ENCODE results near the gene HES1. TPM values are rescaled to one million over a fixed set of nuclear protein-coding genes. Genes with fewer than 3 reads are reported as not detected.

The HES1 gene
- total RNA-seq, 1 donor from 2014 or later: 48.8 TPM

DNA sequence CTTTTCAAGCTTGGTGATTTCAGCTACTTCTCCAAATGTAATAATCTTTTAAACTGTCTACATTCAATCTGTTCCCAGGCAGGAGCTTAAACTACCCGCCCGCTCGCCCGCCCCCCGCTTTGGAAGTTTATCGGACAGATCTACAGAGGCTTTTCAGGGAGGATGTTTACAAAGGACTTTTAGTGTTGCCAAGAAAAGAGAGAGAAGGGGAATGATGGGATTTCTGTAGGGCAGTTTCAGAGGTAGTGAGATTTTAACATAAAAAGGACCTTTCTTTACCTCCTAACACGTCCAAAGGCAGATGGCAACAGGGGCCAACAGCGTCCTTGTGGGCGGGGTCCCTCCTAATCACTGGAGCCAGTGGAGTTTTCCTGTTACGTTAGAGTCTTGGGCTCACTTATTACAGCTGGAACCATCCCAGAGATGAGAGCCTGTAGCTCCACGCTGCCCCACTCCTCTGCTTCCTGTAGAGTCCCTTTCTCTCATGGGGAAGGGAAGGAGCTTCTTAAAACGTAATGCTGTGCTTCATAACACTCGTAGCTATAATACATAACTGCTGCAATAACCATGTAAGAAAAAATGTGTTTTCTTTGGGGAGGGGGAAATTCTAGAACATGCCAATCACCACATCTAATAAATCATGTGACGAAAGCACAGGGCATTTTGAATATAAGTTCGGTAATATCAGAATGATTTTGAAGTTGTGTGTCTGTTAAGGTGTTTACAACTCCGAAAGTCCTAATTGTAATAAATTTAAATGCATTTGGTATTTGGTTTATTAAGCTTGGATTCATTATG lies 30.9 kb downstream of the HES1 start:
- peak in 1 of 2 donors; percentile 43 for DNase-seq (ENCODE audit: low read depth in 2 of 2)

DNA sequence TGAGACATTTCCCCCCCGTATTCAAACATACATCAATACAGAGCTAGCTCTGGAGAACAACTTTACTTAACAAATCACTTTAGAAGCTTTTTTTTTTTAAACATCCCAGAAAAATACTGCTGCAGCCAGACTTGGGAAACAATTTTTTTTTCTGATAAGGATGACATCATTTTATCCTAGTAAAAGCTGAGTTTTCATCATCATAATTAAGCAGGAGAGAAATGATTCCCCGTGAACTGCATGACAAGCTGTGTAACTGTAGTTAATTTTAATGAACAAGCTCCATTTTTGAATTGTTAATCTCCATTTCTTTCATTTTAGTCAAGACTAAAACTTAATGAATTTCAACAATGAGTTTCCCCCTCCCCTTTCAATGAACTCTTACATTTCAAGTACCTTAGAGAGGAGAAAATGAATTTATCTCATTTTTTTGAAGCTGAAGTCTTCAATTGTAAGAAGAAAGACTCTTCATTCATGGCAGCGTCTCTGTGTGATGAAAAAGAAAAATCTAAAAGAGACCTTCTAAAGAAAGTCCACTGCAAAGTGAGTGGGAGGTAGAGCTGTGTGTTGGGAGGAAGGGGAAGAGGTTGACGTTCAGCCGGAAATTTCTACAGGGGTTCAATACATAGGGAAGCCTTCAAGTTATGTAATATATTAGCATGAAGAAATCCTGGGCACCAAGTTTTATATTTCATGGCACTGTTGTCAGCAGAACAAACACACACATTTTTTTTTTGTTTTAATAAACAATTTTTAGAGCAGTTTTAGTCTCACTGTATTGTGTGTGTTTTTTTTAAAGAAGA lies 31.7 kb downstream of the HES1 start:
- DNase-seq (ENCODE audit: low read depth in 2 of 2): no peak

DNA sequence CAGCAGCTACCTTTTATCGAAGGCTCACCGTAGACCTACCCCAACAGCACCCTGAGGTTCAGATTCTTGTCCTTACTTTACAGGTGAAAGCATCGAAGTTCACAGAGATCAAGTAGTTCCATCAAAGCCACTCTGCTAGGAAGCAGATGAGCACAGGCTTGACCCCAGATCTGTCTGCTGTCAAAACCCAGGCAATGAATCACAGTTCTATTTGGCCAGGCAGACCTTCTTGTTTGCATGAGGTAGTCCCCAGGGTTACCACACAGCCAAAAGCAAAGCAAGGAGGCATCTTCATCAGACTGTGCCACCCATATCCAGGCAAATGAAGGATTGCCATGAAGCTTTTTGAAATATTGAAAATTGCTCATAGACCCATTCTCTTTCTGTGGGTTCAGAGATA lies 33.0 kb downstream of the HES1 start:
- no peak for DNase-seq (ENCODE audit: low read depth in 2 of 2)

- DNase-seq (ENCODE audit: low read depth in 2 of 2): no peak
These were observed 33.6 kb downstream of the HES1 start for GRCh38 chr3:194169595-194169994.

DNA sequence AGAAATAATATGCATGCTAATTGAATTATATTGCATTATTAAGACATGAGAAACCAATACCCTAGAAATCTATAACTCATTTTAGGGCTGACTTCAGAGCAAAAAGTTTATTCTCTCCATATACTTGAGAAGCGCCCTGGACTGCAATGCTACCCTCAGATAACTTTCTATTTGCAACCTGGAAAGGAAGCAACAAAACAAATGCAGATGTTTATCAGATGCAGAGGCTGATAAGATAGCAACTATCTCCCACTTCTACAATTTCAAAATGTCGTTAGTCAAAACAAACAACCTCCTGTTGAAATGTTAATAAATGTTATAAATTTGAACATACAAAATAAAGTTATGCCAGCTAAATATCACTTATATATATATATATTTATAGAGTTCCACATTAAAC lies 34.8 kb downstream of the HES1 start:
- no peak for DNase-seq (ENCODE audit: low read depth in 2 of 2)

DNA sequence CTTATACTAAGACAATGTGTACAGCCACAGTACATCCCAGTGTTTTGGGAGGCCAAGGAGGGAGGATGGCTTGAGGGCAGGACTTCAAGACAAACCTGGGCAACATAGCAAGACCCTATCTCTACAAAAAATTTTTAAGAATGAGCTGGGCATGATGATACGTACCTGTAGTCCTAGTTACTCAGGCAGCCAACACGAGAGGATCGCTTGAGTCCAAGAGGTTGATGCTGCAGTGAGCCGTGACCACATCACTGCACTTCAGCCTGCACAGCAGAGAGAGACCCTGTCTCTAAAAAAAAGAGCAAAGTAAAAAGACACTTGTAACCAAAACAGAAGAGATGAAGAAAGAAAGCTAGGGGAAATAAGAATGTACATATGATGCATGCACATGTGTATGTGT lies 38.5 kb downstream of the HES1 start:
- no peak for DNase-seq (ENCODE audit: low read depth in 2 of 2)

GRCh38 chr3:194174980-194175379 lies 39.0 kb downstream of the HES1 start:
- DNase-seq (ENCODE audit: low read depth in 2 of 2): no peak

GRCh38 chr3:194176274-194176991 lies 40.5 kb downstream of the HES1 start:
- peak in 1 of 2 donors; percentile 21 for DNase-seq (ENCODE audit: low read depth in 2 of 2)

- peak in 1 of 2 donors; percentile 47 for DNase-seq (ENCODE audit: low read depth in 2 of 2)
These were observed 41.2 kb downstream of the HES1 start for GRCh38 chr3:194177141-194177540.

GRCh38 chr3:194178128-194178527 lies 42.2 kb downstream of the HES1 start:
- no peak for DNase-seq (ENCODE audit: low read depth in 2 of 2)

- DNase-seq (ENCODE audit: low read depth in 2 of 2): peak in 1 of 2 donors; percentile 24
These were observed 42.7 kb downstream of the HES1 start for GRCh38 chr3:194178669-194179068.

DNA sequence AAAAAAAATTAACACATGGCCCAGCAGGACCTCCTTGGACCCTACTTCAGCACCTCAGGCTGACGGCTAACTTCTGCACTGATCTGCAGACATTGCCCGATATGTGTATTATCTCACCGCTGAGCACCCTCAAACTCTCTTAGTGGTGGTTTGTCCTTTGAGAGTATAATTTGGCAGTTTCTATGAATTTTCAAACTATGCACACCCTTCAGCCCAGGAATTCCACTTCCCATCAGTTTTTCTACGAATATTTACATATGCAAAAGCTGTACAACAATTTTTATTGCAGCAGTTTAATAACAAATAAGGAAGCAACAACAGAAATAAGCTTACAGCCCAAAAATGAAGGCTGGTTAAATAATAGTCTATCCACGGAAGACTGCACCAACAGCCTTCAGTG lies 44.6 kb downstream of the HES1 start:
- DNase-seq (ENCODE audit: low read depth in 2 of 2): no peak

DNA sequence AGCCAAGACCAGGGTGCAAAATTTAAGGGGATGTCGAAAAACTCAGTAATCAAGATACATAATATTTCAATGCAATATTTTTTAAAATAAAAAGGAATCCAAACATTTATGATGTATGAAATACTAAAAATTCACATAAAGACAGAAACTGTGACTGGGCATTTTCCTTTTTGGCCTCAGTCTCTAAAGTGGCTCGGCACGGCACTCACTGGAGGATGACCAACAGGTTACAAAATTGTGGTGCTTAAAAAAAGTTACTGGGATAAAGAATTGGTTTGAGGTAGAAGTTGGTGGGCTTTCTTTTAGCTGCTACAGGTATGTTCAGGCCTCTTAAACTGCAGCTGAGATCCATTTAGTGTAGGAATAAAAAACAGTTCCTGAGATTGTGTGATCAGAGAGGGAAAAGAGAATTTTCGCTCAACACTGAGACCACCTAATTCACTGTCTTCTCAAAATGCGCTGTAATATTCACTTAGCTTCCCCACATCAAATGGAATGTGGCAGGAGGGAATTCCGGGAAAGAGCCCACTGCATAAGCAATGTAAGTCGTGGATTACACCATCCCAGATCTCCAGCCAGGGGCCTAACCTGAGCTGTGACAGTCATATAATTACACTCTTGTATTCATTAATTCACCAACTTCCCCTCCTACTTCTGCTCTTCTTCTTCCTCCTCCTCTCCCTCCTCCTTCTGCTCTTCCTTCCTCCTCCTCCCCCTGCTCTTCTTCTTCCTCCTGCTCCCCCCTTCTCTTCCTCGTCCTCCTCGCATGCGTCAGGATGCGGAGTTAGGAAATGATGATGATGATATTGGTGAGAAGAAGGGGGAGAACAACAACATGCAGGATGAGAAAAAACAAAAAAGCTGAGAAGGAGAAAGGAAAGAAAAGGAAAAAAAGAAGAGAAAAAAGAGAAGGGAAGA lies 45.9 kb downstream of the HES1 start:
- DNase-seq (ENCODE audit: low read depth in 2 of 2): no peak

DNA sequence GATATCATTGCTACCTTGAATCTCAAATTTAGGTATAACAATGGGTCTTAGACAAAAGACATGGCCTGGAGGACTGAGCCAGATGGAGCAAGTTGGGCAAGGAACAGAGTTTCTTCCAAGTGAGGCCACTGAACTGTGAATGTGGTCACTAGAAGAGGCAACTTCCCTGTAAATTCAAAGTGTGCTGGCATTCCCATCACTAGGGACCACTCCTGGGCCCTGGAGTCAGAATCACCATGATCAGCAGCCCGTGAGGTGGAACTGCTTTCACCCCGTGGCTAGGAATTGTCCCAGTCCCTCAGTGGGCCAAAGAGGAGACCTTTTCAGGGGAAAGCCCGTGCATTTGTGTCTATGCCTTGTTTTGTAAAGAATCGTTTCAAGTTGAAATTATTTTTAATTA lies 47.3 kb downstream of the HES1 start:
- no peak for DNase-seq (ENCODE audit: low read depth in 2 of 2)

- peak in 1 of 2 donors; percentile 34 for DNase-seq (ENCODE audit: low read depth in 2 of 2)
These were observed 48.4 kb downstream of the HES1 start for GRCh38 chr3:194184265-194184751.

DNA sequence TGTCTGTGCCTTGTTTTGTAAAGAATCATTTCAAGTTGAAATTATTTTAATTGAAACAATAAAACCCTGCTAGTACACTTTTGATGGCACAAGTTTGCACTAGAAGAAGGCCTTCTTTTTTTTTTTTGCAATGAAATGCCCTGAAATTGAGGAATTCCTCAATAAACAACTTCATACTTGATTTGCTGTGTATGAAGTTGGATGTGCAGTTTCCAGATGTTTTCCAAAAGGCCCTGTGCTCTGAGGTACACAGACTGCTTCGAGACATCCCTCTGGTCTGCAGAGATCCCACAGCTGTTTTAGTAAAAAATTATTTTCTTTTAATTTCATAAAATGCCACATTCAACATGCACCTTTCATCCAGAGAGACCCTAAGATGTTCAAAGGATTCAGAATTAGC lies 48.9 kb downstream of the HES1 start:
- no peak for DNase-seq (ENCODE audit: low read depth in 2 of 2)

DNA sequence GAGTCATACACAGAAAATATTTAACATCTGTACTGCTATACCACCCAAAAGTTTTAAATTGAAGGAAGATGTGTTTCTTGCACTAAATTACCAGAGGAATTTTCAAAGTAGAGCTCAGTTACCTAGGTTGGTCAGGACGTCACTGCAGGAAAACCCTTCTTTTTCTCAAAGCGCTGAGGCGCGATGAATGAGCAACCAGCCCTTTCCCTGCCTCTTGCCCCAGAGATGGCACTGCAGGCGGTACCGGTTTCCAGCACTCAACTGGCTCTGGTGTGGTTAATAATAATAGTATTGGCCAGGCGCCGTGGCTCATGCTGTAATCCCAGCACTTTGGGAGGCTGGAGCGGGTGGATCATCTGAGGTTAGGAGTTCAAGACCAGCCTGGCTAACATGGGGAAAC lies 49.3 kb downstream of the HES1 start:
- DNase-seq (ENCODE audit: low read depth in 2 of 2): no peak

DNA sequence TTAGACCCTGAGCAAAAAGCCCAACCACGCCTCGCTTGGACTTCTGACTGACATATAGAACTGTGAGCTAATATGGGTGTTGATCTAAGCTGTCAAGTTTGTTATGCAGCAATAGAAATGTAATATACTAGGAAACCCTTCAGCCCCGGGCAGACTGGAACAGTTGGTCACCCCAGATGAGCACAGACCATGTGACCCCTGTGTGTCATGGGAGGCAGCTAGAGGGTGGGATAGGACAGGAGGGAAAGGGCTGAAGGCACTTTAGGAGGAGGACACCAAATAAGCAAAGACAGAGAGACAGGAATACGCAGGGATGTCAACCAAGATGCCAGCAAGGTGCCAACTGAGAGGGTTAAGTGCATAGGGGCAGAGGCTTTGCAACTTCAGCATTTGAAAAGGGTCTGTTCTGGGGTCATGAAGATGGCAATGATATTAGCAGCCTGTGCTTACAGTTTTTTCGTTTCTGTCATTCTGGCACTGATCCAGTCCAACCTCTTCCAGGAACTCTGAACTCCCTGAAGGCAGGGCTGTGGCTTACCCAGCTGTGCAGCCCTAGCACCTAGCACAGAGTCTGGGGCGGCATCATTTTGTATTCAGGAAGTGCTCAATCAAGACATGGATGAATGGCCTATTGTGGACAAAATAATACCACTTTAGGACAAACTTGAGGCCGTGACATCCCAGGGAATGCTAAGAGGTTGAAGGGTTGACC lies 51.4 kb downstream of the HES1 start:
- no peak for DNase-seq (ENCODE audit: low read depth in 2 of 2)

All from dermis microvascular lymphatic vessel endothelial cell (primary cell).